ENCODE measurements around the gene KIF9. TPM values are rescaled to one million over a fixed set of nuclear protein-coding genes. Genes with fewer than 3 reads are reported as not detected.
"Not testable (repeated sequence)": the region's sequence is repeated elsewhere in the genome, so short reads cannot be mapped to it uniquely, and the experiment has no call there.

The KIF9 gene
- total RNA-seq, 1 donor from 2014 or later: 0.98 TPM

DNA sequence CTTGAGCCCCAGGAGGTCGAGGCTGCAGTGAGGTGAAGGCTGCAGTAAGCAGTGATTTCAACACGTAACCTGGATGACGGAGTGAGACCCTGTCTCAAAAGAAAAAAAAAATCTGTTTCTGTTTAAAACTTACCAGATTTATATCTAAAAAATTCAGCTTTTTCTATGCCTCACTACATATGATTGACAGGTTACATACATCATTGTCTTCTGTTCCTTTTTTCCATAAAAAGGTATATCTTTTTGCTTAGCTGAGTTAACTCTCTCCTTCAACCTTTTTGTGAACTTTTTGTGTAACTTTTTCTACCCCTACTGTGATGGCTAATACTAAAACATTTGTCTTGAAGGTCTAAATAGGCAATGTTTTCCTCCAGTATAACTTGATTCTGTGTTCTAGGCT, 80.1 kb downstream of the KIF9 start:
- no peaks in the 10 kb centered on the region for H3K36me3 ChIP-seq
- H3K27me3 ChIP-seq: no peaks in the 10 kb centered on the region
- intact Hi-C loops (cut with DNase I): no loop called here
- H3K4me3 ChIP-seq: no peak overlapping the region
- DNase-seq (ENCODE audit: extremely low spot score in 2 of 2): no peak
- no peak for TF ChIP-seq POLR2A (IDR thresholded peaks at IDR 0.05)
- TF ChIP-seq, protein P1, sequence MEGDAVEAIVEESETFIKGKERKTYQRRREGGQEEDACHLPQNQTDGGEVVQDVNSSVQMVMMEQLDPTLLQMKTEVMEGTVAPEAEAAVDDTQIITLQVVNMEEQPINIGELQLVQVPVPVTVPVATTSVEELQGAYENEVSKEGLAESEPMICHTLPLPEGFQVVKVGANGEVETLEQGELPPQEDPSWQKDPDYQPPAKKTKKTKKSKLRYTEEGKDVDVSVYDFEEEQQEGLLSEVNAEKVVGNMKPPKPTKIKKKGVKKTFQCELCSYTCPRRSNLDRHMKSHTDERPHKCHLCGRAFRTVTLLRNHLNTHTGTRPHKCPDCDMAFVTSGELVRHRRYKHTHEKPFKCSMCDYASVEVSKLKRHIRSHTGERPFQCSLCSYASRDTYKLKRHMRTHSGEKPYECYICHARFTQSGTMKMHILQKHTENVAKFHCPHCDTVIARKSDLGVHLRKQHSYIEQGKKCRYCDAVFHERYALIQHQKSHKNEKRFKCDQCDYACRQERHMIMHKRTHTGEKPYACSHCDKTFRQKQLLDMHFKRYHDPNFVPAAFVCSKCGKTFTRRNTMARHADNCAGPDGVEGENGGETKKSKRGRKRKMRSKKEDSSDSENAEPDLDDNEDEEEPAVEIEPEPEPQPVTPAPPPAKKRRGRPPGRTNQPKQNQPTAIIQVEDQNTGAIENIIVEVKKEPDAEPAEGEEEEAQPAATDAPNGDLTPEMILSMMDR (IDR thresholded peaks at IDR 0.05): no peak
- TF ChIP-seq POLR2AphosphoS5 (IDR thresholded peaks at IDR 0.05; ENCODE audit: insufficient read depth in 1 of 2, low read depth in 1 of 2): no peak
- no peaks in the 10 kb centered on the region for H3K9me3 ChIP-seq
- H3K4me1 ChIP-seq: no peaks in the 10 kb centered on the region
- H3K27ac ChIP-seq: no peak overlapping the region

DNA sequence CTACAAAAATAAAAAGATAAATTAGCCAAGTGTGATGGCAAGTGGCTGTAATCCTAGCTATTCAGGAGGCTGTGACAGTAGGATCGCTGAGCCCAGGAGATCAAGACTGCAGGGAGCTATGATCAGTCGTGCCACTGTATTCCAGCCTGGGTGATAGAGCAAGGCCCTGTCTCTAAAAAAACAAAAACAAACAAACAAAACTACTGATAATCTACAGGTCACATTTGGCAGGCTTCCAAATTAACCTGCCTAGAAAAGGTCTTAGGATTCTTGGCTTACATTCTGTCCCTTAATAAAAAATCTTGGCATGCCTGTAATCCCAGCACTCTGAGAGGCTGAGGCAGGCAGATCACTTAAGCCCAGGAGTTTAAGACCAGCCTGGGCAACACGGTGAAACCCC, 85.3 kb downstream of the KIF9 start:
- Histone ChIP-seq H3K27me3 (no peaks in the 10 kb centered on the region), H3K4me3 (no peak overlapping the region), H3K27ac (no peak overlapping the region), H3K9me3 (no peaks in the 10 kb centered on the region), H3K4me1 (no peaks in the 10 kb centered on the region), H3K36me3 (no peaks in the 10 kb centered on the region)
- intact Hi-C loops (cut with DNase I): no loop called here
- DNase-seq (ENCODE audit: extremely low spot score in 2 of 2): no peak
- TF ChIP-seq, protein P1 (IDR thresholded peaks at IDR 0.05): no peak
- no peak for TF ChIP-seq POLR2AphosphoS5 (IDR thresholded peaks at IDR 0.05; ENCODE audit: insufficient read depth in 1 of 2, low read depth in 1 of 2)
- no peak for TF ChIP-seq POLR2A (IDR thresholded peaks at IDR 0.05)

DNA sequence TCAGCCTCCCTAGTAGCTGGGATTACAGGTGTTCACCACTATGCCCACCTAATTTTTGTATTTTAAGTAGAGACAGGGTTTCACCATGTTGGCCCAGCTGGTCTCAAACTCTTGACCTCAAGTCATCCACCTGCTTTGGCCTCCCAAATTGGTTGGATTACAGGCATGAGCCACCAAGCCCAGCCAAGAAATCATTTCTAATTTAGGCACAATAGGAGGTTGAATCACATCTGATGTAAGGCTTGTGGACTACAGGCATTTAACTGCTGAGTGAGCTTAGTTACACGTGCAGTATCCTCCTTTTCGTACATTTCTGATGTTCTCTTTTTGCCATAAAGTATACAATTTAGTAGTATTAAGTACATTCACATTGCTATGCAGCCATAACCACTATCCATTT, 87.6 kb downstream of the KIF9 start:
- Histone ChIP-seq H3K27ac (no peak overlapping the region), H3K36me3 (no peaks in the 10 kb centered on the region), H3K9me3 (no peaks in the 10 kb centered on the region), H3K4me1 (no peaks in the 10 kb centered on the region), H3K27me3 (no peaks in the 10 kb centered on the region), H3K4me3 (no peak overlapping the region)
- no peak for TF ChIP-seq POLR2A (IDR thresholded peaks at IDR 0.05)
- TF ChIP-seq POLR2AphosphoS5 (IDR thresholded peaks at IDR 0.05; ENCODE audit: insufficient read depth in 1 of 2, low read depth in 1 of 2): no peak
- TF ChIP-seq, protein P1 (IDR thresholded peaks at IDR 0.05): no peak
- DNase-seq (ENCODE audit: extremely low spot score in 2 of 2): no peak
- intact Hi-C loops (cut with DNase I): no loop called here

DNA sequence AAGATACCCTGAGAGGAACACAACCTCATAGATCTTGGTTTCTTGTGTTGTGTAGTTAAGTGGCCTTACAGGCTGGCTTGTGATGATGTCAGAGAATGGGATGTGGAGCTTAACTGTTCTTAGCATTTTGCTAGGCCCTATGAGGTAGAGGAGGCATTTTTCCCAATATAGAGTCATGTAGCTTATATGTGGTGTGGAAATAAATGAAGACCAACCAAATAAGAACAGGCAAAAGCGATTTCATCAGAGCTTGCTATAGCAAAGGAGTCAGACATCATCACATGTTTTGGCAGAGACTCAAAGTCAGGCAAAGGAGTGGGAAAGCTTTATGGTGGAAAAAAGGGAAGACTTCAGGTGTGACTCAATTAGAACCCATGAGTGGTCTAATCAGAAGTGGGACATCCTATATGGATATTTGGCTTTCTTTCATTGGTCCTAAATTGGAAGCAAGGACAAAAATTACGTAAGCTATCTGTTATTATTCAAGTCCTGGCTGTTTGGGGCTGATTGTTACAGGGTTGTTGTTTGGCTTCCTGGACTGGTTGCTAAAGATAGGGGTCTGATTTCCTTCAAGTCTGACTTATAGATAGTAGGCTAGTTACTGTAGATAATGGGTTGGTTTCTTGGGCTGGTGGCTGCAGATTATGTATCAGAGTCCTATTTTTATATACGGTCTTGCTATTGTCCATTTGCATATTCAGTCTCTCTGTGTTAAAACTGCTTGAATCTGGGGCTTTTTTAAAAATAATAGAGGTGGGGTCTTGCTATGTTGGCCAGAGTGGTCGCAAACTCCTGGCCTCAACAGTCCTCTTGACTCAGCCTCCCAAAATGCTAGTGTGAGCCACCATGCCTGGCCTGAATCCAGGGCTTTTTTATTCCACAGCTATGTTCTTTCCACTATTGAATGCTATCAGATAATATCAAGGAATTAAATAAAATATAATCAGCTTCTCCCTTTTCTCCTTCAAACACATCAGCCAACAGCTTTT, 88.4 kb downstream of the KIF9 start:
- H3K9me3 ChIP-seq: no peaks in the 10 kb centered on the region
- no peaks in the 10 kb centered on the region for H3K27me3 ChIP-seq
- no peak overlapping the region for H3K4me3 ChIP-seq
- H3K4me1 ChIP-seq: no peaks in the 10 kb centered on the region
- no peaks in the 10 kb centered on the region for H3K36me3 ChIP-seq
- TF ChIP-seq POLR2AphosphoS5 (IDR thresholded peaks at IDR 0.05; ENCODE audit: insufficient read depth in 1 of 2, low read depth in 1 of 2) (no peak), POLR2A (IDR thresholded peaks at IDR 0.05) (no peak)
- TF ChIP-seq, protein P1 (IDR thresholded peaks at IDR 0.05): no peak
- intact Hi-C loops (cut with DNase I): no loop called here
- no peak overlapping the region for H3K27ac ChIP-seq
- DNase-seq (ENCODE audit: extremely low spot score in 2 of 2): no peak

DNA sequence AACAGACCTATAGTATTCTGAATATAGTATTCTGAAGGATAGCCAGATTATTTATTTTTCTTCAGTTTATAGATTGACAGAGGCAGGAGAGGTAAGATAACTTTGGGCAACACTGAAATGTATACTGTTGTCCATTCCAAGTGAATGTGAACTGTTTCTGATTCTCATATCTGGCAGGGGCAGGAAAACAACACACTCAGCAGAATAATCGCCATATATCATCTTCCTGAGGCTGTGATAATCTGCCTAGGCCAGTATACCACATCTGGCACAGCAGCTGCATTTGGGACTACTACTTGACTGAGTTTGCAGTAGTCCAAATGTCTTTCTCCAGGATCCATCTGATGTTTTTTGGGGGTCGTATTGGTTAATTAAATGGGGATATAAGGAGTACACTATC, 96.3 kb downstream of the KIF9 start:
- intact Hi-C loops (cut with DNase I): no loop called here
- Histone ChIP-seq H3K27ac (no peak overlapping the region), H3K27me3 (no peaks in the 10 kb centered on the region), H3K4me3 (no peak overlapping the region), H3K36me3 (no peaks in the 10 kb centered on the region), H3K9me3 (no peaks in the 10 kb centered on the region), H3K4me1 (no peaks in the 10 kb centered on the region)
- TF ChIP-seq, protein P1 (IDR thresholded peaks at IDR 0.05): no peak
- TF ChIP-seq POLR2A (IDR thresholded peaks at IDR 0.05) (no peak), POLR2AphosphoS5 (IDR thresholded peaks at IDR 0.05; ENCODE audit: insufficient read depth in 1 of 2, low read depth in 1 of 2) (no peak)
- DNase-seq (ENCODE audit: extremely low spot score in 2 of 2): no peak

DNA sequence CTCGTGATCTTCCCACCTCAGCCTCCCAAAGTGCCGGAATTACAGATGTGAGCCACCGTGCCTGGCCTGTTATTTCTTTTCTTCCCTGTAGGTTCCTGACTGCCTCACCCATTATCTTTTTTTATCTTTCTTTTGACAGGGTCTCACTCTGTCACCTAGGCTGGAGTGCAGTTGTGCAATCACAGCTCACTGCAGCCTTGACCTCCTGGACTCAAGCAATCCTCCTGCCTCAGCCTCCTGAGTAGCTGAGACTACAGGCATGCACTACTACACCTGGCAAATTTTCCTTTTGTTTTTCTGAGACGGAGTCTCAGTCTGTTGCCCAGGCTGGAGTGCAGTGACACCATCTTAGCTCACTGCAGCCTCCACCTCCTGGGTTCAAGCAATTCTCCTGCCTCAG, 100.9 kb downstream of the KIF9 start:
- H3K27ac ChIP-seq; intact Hi-C loops (cut with DNase I); H3K9me3 ChIP-seq; H3K27me3 ChIP-seq; DNase-seq (ENCODE audit: extremely low spot score in 2 of 2); H3K4me3 ChIP-seq; H3K4me1 ChIP-seq; H3K36me3 ChIP-seq: not testable (repeated sequence)

DNA sequence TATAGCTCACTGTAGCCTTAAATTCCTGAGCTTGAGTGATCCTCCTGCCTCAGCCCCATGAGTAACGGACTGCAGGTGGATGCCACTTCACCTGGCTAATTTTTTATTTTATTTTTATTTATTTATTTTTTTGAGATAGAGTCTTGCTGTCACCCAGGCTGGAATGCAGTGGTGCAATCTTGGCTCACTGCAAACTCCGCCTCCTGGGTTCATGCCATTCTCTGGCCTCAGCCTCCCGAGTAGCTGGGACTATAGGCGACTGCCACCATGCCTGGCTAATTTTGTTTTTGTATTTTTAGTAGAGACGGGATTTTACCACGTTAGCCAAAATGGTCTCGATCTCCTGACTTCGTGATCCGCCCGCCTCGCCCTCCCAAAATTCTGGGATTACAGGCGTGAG, 102.6 kb downstream of the KIF9 start:
- H3K4me3 ChIP-seq; H3K27me3 ChIP-seq; H3K27ac ChIP-seq; H3K4me1 ChIP-seq; intact Hi-C loops (cut with DNase I); H3K36me3 ChIP-seq; DNase-seq (ENCODE audit: extremely low spot score in 2 of 2); H3K9me3 ChIP-seq: not testable (repeated sequence)

Data from vagina (tissue), 2 donors.